ENCODE measurements around the gene SOBP. TPM values are rescaled to one million over a fixed set of nuclear protein-coding genes. Genes with fewer than 3 reads are reported as not detected.

The SOBP gene
- total RNA-seq, 2 donors from 2014 or later: 10.3 to 11.1 TPM

GRCh38 chr6:107564589-107564951 lies 74.7 kb downstream of the SOBP start:
- Histone ChIP-seq H3K4me1 (ENCODE audit: control insufficient read depth in 1 of 2, low read depth in 2 of 2) (peaks cover 14 to 35% of the 10 kb centered on the region in 2 donors), H3K27ac (peak overlapping the region; percentile 38 to 54), H3K27me3 (replicated peaks; ENCODE audit: insufficient read depth) (no peaks in the 10 kb centered on the region), H3K36me3 (no peaks in the 10 kb centered on the region), H3K9me3 (no peaks in the 10 kb centered on the region), H3K4me3 (peak overlapping the region; percentile 41)
- TF ChIP-seq CTCF (IDR thresholded peaks at IDR 0.05): no peak
- DNase-seq (ENCODE audit: low spot score) (no peak), ATAC-seq (ENCODE audit: insufficient number of reproducible peaks, low FRiP score, low read depth) (no peak)

GRCh38 chr6:107565165-107565723 lies 75.3 kb downstream of the SOBP start:
- DNase-seq (ENCODE audit: low spot score) (no peak), ATAC-seq (ENCODE audit: insufficient number of reproducible peaks, low FRiP score, low read depth) (no peak)
- Histone ChIP-seq H3K27me3 (replicated peaks; ENCODE audit: insufficient read depth) (no peaks in the 10 kb centered on the region), H3K4me3 (no peak overlapping the region), H3K9me3 (no peaks in the 10 kb centered on the region), H3K4me1 (ENCODE audit: control insufficient read depth in 1 of 2, low read depth in 2 of 2) (peaks cover 14 to 35% of the 10 kb centered on the region in 2 donors), H3K36me3 (no peaks in the 10 kb centered on the region), H3K27ac (peak overlapping the region; percentile 38 to 54)
- no peak for TF ChIP-seq CTCF (IDR thresholded peaks at IDR 0.05)

- H3K4me3 ChIP-seq: no peak overlapping the region
- no peak for ATAC-seq (ENCODE audit: insufficient number of reproducible peaks, low FRiP score, low read depth)
- no peaks in the 10 kb centered on the region for H3K36me3 ChIP-seq
- H3K27ac ChIP-seq: no peak overlapping the region
- H3K9me3 ChIP-seq: no peaks in the 10 kb centered on the region
- DNase-seq (ENCODE audit: low spot score): no peak
- TF ChIP-seq CTCF (IDR thresholded peaks at IDR 0.05): no peak
- no peaks in the 10 kb centered on the region for H3K27me3 ChIP-seq (replicated peaks; ENCODE audit: insufficient read depth)
- H3K4me1 ChIP-seq (ENCODE audit: control insufficient read depth in 1 of 2, low read depth in 2 of 2): peaks cover 14 to 19% of the 10 kb centered on the region in 2 donors
These were observed 77.7 kb downstream of the SOBP start for GRCh38 chr6:107567643-107568042.

GRCh38 chr6:107569473-107569872 lies 79.6 kb downstream of the SOBP start:
- H3K9me3 ChIP-seq: no peaks in the 10 kb centered on the region
- H3K27me3 ChIP-seq (replicated peaks; ENCODE audit: insufficient read depth): no peaks in the 10 kb centered on the region
- H3K27ac ChIP-seq: no peak overlapping the region
- H3K36me3 ChIP-seq: no peaks in the 10 kb centered on the region
- ATAC-seq (ENCODE audit: insufficient number of reproducible peaks, low FRiP score, low read depth) (no peak), DNase-seq (ENCODE audit: low spot score) (no peak)
- TF ChIP-seq CTCF (IDR thresholded peaks at IDR 0.05): no peak
- H3K4me3 ChIP-seq: no peak overlapping the region
- peaks cover 8 to 11% of the 10 kb centered on the region in 2 donors for H3K4me1 ChIP-seq (ENCODE audit: control insufficient read depth in 1 of 2, low read depth in 2 of 2)

- no peaks in the 10 kb centered on the region for H3K36me3 ChIP-seq
- H3K4me1 ChIP-seq (ENCODE audit: control insufficient read depth in 1 of 2, low read depth in 2 of 2): no peaks in the 10 kb centered on the region
- TF ChIP-seq CTCF (IDR thresholded peaks at IDR 0.05): no peak
- no peak for DNase-seq (ENCODE audit: low spot score)
- no peak for ATAC-seq (ENCODE audit: insufficient number of reproducible peaks, low FRiP score, low read depth)
- no peaks in the 10 kb centered on the region for H3K27me3 ChIP-seq (replicated peaks; ENCODE audit: insufficient read depth)
- H3K9me3 ChIP-seq: no peaks in the 10 kb centered on the region
- H3K4me3 ChIP-seq: no peak overlapping the region
- H3K27ac ChIP-seq: no peak overlapping the region
These were observed 81.4 kb downstream of the SOBP start for GRCh38 chr6:107571354-107571753.
